A673 (cell line): Measurements from ENCODE around the gene JCAD. TPM values are rescaled to one million over a fixed set of nuclear protein-coding genes. Genes with fewer than 3 reads are reported as not detected.
A peak's percentile ranks its signal among the peaks of the same experiment; 100 is the strongest.

Experiments used
- BruUV-seq: library from RNA; stranded (reverse); fragments of 400-500 nt; replicated peaks from 2 replicates; lab custom pipeline; 2021; lab: Mats Ljungman, UMichigan
- CTCF ChIA-PET: fragments of 300-600 bp; sonication (Branson Sonifier 250); formaldehyde crosslinking; loops from one replicate; lab custom pipeline; 2022; ENCODE audit warnings: antibody characterized with exemption; lab: Charles Lee
- POLR2A ChIA-PET: fragments of 300-600 bp; sonication (Branson Sonifier 250); formaldehyde crosslinking; loops from one replicate; lab custom pipeline; 2022; ENCODE audit warnings: antibody characterized with exemption; ENCODE audit not compliant: low non-redundant PET; lab: Charles Lee
- DNase-seq: peaks from one replicate; pipeline ENCODE4 v3.0.0-alpha.2; 2015; ENCODE audit warnings: low spot score
- H3K27ac ChIP-seq: fragments of 200-600 bp; sonication (generic); 2 replicates; pipeline ENCODE4 v1.5.1; 2016; ENCODE audit warnings: mixed run types, low read depth, mild to moderate bottlenecking, mixed read lengths, antibody characterized with exemption, low read length; ENCODE audit not compliant: poor library complexity, severe bottlenecking
- H3K27me3 ChIP-seq: fragments of 200-600 bp; sonication (generic); replicated peaks from 2 replicates; pipeline ENCODE4 v1.6.1; 2017; ENCODE audit warnings: mixed run types, low read depth, mild to moderate bottlenecking, mixed read lengths, antibody characterized with exemption, low read length; ENCODE audit not compliant: insufficient read depth, poor library complexity
- H3K36me3 ChIP-seq: fragments of 200-600 bp; sonication (generic); 2 replicates; pipeline ENCODE4 v1.6.1; 2016; ENCODE audit warnings: mixed run types, mild to moderate bottlenecking, mixed read lengths, antibody characterized with exemption, low read length; ENCODE audit not compliant: insufficient read depth, poor library complexity, severe bottlenecking
- H3K4me1 ChIP-seq: fragments of 200-600 bp; sonication (generic); 2 replicates; pipeline ENCODE4 v1.6.1; 2017; ENCODE audit warnings: mixed run types, mild to moderate bottlenecking, mixed read lengths, antibody characterized with exemption, low read length; ENCODE audit not compliant: insufficient read depth, poor library complexity, severe bottlenecking
- H3K4me3 ChIP-seq: fragments of 200-600 bp; sonication (generic); 2 replicates; pipeline ENCODE4 v1.5.1; 2016; ENCODE audit warnings: low read depth, mixed run types, mild to moderate bottlenecking, mixed read lengths, low read length; ENCODE audit not compliant: poor library complexity, severe bottlenecking
- H3K9me3 ChIP-seq: fragments of 200-600 bp; sonication (generic); 2 replicates; pipeline ENCODE4 v1.6.1; 2016; ENCODE audit warnings: mixed run types, low read depth, mild to moderate bottlenecking, mixed read lengths, antibody characterized with exemption, low read length; ENCODE audit not compliant: poor library complexity, severe bottlenecking
- CTCF ChIP-seq: fragments of 300-800, 200-600 bp; sonication (generic); conservative IDR thresholded peaks from 2 replicates; pipeline ENCODE4 v1.5.1; 2017; ENCODE audit warnings: low read depth, mild to moderate bottlenecking, antibody characterized with exemption, low read length, moderate library complexity, mixed read lengths
- EZH2 ChIP-seq: fragments of 200-600 bp; sonication (generic); IDR thresholded peaks from 2 replicates; pipeline ENCODE4 v1.6.1; 2017; ENCODE audit warnings: borderline replicate concordance, low read depth, mild to moderate bottlenecking, mixed read lengths, antibody characterized with exemption, low read length; ENCODE audit not compliant: poor library complexity, severe bottlenecking
- intact Hi-C: fragments of 100-400 bp; cut with micrococcal nuclease; formaldehyde crosslinking; loops from one replicate; pipeline ENCODE4 v1.10.0; 2022; ENCODE audit not compliant: unreplicated experiment
- total RNA-seq: library from RNA; stranded (reverse); gene quantifications from 2 replicates; pipeline ENCODE4 v1.2.3, GENCODE V29; 2021

Gene JCAD
- total RNA-seq, 1 experiment from 2014 or later: 65.8 TPM

DNA sequence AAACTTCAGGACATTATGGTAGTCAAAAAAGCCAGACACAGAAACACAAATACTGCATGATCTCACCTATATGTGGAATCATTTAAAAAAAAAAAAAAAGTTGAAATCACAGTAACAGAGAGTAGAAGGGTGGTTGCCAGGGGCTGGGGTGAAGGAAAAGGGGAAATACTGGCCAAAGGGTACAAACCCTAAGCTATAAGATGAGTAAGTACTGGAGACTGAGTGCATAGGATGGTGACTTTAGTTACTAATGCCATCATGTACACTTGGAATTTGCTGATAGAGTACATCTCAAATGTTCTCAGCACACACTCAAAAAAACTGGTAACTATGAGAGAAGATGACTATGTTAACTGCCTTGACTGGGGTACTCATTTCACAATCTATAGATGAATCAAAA lies 39.9 kb downstream of the JCAD start:
- Histone ChIP-seq H3K4me1 (peaks cover 2% of the 10 kb centered on the region), H3K9me3 (no peaks in the 10 kb centered on the region), H3K27me3 (no peaks in the 10 kb centered on the region), H3K36me3 (peaks cover 50% of the 10 kb centered on the region), H3K4me3 (no peak overlapping the region), H3K27ac (no peak overlapping the region)
- intact Hi-C loops: no loop called here
- TF ChIP-seq EZH2 (no peak), CTCF (no peak)
- ChIA-PET CTCF (no interaction called here), POLR2A (no interaction called here)
- no peak for DNase-seq
- BruUV-seq: no TSS peak

DNA sequence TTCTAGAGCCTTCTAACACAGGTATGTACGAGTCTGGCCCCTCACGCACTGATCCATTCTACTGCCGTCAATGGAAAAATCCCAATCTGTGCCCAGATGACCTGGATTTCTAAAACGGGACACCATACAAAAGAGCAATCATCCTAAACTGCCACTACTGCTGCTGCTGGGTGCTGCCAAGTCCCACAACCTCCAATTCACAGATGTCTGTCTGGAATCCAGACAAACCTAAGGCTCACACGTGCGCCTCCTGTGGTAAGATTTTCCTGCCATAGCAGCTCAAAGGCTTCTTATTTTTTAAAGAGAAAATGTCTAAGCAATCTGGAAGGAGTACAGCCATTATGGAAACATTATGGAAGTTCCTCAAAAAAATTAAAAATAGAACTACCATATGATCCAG lies 40.9 kb downstream of the JCAD start:
- intact Hi-C loops: no loop called here
- BruUV-seq: no TSS peak
- H3K4me3 ChIP-seq: no peak overlapping the region
- POLR2A ChIA-PET: no interaction called here
- peaks cover 46% of the 10 kb centered on the region for H3K36me3 ChIP-seq
- peak overlapping the region; percentile 21 for H3K27ac ChIP-seq
- no peaks in the 10 kb centered on the region for H3K27me3 ChIP-seq
- peaks cover 12% of the 10 kb centered on the region for H3K4me1 ChIP-seq
- no peaks in the 10 kb centered on the region for H3K9me3 ChIP-seq
- no peak for TF ChIP-seq EZH2
- 0 out of 2 replicates have a peak, but pooled peaks have one; percentile 9 for TF ChIP-seq CTCF
- CTCF ChIA-PET: interaction anchor here (0.5 kb wide), 1 partner anchor 38 kb away, joined by 5 read pairs; no protein-coding TSS in a partner anchor
- DNase-seq: no peak

DNA sequence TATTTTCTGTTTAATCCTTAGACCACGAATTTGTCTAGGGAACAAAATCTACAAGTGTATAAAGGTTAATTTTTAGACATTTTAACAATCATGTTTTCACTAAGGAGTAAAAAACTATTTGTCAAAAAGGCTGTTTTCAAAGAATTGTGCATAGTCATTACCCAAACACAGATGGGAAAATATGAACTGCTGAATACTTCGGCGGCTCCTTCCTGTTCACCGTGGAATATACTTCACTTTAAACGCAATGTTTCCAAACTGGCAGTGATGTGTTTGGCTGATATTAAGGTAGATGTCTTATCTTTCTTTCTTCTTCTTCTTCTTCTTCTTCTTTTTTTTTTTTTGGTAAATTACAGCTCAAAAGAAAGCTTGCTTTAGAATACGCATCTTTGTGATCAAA lies 41.4 kb downstream of the JCAD start:
- no peak overlapping the region for H3K4me3 ChIP-seq
- H3K36me3 ChIP-seq: peaks cover 45% of the 10 kb centered on the region
- no peaks in the 10 kb centered on the region for H3K27me3 ChIP-seq
- DNase-seq: no peak
- H3K9me3 ChIP-seq: no peaks in the 10 kb centered on the region
- peak overlapping the region; percentile 21 for H3K27ac ChIP-seq
- BruUV-seq: no TSS peak
- TF ChIP-seq EZH2 (no peak), CTCF (no peak)
- intact Hi-C loops: no loop called here
- peaks cover 17% of the 10 kb centered on the region for H3K4me1 ChIP-seq
- ChIA-PET CTCF (no interaction called here), POLR2A (no interaction called here)
